ENCODE results near the gene ST7.

GRCh38 chr7:117231047-117231359, 277.7 kb downstream of the ST7 start:
- TF ChIP-seq EZH2 (IDR thresholded peaks at IDR 0.05; ENCODE audit: borderline replicate concordance, low read length) (no peak), CTCF (conservative IDR thresholded peaks at IDR 0.05 in 1 of 2, IDR thresholded peaks at IDR 0.05 in 1 of 2; ENCODE audit: extremely low read depth in 1 of 2, insufficient read depth in 1 of 2, low read depth in 1 of 2, low read length in 2 of 2) (no peak)

Data from mammary epithelial cell (primary cell).